PFSK-1 (cell line): ENCODE measurements around the gene SLC1A7.

Source experiments
- FOXP2 ChIP-seq: optimal IDR thresholded peaks from 2 replicates; pipeline ENCODE3; 2011; ENCODE audit warnings: borderline replicate concordance, control low read depth, inconsistent platforms; ENCODE audit not compliant: insufficient read depth; ENCODE audit errors: extremely low read length, extremely low read depth
- POLR2AphosphoS5 ChIP-seq: IDR thresholded peaks from 2 replicates; pipeline ENCODE4 v1.6.1; 2012; ENCODE audit warnings: low read depth, mild to moderate bottlenecking, control low read depth, low read length, moderate library complexity
- SIN3A ChIP-seq: IDR thresholded peaks from 2 replicates; pipeline ENCODE4 v1.6.1; 2012; ENCODE audit warnings: mild to moderate bottlenecking, low read length, moderate library complexity, borderline replicate concordance; ENCODE audit not compliant: insufficient read depth
- TAF1 ChIP-seq: IDR thresholded peaks from 2 replicates; pipeline ENCODE4 v1.6.1; 2012; ENCODE audit warnings: low read length, control low read depth, borderline replicate concordance; ENCODE audit not compliant: insufficient read depth
- TF ChIP-seq, protein P1 (sequence below), 2 experiments: IDR thresholded peaks; 2 replicates each; pipeline versions ENCODE4 v1.6.1 to v1.8.0; 2011 to 2012; ENCODE audit warnings: low read depth in 2 of 2, low read length in 2 of 2, control low read depth in 1 of 2, inconsistent platforms in 1 of 2, mild to moderate bottlenecking in 1 of 2, moderate library complexity in 1 of 2; ENCODE audit not compliant: insufficient read depth in 1 of 2

The SLC1A7 gene

GRCh38 chr1:53110370-53111072 lies 31.9 kb downstream of the SLC1A7 start:
- TF ChIP-seq, protein P1, sequence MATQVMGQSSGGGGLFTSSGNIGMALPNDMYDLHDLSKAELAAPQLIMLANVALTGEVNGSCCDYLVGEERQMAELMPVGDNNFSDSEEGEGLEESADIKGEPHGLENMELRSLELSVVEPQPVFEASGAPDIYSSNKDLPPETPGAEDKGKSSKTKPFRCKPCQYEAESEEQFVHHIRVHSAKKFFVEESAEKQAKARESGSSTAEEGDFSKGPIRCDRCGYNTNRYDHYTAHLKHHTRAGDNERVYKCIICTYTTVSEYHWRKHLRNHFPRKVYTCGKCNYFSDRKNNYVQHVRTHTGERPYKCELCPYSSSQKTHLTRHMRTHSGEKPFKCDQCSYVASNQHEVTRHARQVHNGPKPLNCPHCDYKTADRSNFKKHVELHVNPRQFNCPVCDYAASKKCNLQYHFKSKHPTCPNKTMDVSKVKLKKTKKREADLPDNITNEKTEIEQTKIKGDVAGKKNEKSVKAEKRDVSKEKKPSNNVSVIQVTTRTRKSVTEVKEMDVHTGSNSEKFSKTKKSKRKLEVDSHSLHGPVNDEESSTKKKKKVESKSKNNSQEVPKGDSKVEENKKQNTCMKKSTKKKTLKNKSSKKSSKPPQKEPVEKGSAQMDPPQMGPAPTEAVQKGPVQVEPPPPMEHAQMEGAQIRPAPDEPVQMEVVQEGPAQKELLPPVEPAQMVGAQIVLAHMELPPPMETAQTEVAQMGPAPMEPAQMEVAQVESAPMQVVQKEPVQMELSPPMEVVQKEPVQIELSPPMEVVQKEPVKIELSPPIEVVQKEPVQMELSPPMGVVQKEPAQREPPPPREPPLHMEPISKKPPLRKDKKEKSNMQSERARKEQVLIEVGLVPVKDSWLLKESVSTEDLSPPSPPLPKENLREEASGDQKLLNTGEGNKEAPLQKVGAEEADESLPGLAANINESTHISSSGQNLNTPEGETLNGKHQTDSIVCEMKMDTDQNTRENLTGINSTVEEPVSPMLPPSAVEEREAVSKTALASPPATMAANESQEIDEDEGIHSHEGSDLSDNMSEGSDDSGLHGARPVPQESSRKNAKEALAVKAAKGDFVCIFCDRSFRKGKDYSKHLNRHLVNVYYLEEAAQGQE (IDR thresholded peaks at IDR 0.05; ENCODE audit: insufficient read depth in 1 of 2, low read depth in 2 of 2, low read length in 2 of 2) = no peak
- TF ChIP-seq POLR2AphosphoS5 = no peak
- TF ChIP-seq FOXP2 = no peak
- no peak for TF ChIP-seq SIN3A
- no peak for TF ChIP-seq TAF1

DNA sequence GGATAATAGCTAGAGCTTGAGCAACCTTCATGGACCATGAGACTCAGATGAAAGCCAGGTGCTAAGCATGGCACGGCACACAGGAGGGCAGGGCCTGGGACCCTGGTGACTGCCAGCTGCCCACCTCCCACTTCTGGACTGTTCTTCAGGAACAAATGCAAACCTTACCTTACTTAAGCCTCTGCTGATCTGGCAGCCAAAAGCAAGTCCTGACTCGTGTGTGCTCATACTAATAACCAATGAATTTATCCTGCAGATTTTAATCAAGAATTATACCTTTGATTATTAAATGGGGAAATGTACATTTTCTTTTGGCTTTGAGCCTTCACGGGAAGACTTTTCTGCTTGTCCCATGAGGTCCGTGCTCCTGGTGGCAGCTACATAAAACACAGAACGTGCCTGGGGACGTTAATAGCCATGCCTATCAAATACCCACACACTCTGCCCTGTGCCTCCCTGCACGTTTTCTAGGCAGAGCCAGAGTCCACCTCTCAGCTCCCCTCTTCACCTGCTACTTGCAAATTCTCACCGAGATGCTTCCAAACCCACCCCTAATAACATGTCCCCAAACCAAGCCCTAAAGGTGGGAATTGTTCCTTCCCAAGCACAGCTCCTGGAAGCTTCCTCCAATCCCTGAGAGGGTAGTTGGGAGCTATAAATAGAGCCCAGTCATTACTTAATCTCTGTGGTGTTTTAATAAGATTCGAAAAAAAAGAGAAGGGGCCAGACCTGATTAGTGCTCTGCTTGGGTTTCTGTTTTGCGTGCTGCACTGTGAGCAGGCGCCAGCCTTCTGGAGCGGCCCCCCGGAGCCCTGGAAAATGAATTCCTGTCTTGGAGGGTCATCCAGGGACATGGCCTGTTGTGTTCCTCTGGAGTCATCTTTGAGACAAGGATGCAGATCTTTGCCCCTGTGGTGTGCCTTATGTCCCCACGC lies 33.5 kb downstream of the SLC1A7 start:
- no peak for TF ChIP-seq SIN3A
- TF ChIP-seq POLR2AphosphoS5 = no peak
- TF ChIP-seq TAF1 = no peak
- TF ChIP-seq, protein P1 (IDR thresholded peaks at IDR 0.05; ENCODE audit: insufficient read depth in 1 of 2, low read depth in 2 of 2, low read length in 2 of 2) = no peak
- no peak for TF ChIP-seq FOXP2

- TF ChIP-seq TAF1 = no peak
- no peak for TF ChIP-seq SIN3A
- no peak for TF ChIP-seq POLR2AphosphoS5
- TF ChIP-seq, protein P1 (IDR thresholded peaks at IDR 0.05; ENCODE audit: insufficient read depth in 1 of 2, low read depth in 2 of 2, low read length in 2 of 2) = 0 out of 4 replicates have a peak, but pooled peaks of 1 of the 2 experiments have one; percentile 57
- TF ChIP-seq FOXP2 = peak; percentile 13
These were observed 34.7 kb downstream of the SLC1A7 start for GRCh38 chr1:53107570-53108322.

- TF ChIP-seq SIN3A = no peak
- TF ChIP-seq, protein P1 (IDR thresholded peaks at IDR 0.05; ENCODE audit: insufficient read depth in 1 of 2, low read depth in 2 of 2, low read length in 2 of 2) = no peak
- no peak for TF ChIP-seq POLR2AphosphoS5
- TF ChIP-seq FOXP2 = no peak
- no peak for TF ChIP-seq TAF1
These were observed 35.3 kb downstream of the SLC1A7 start for GRCh38 chr1:53107090-53107489.
